ENCODE data around the gene XPC.

Gene XPC

DNA sequence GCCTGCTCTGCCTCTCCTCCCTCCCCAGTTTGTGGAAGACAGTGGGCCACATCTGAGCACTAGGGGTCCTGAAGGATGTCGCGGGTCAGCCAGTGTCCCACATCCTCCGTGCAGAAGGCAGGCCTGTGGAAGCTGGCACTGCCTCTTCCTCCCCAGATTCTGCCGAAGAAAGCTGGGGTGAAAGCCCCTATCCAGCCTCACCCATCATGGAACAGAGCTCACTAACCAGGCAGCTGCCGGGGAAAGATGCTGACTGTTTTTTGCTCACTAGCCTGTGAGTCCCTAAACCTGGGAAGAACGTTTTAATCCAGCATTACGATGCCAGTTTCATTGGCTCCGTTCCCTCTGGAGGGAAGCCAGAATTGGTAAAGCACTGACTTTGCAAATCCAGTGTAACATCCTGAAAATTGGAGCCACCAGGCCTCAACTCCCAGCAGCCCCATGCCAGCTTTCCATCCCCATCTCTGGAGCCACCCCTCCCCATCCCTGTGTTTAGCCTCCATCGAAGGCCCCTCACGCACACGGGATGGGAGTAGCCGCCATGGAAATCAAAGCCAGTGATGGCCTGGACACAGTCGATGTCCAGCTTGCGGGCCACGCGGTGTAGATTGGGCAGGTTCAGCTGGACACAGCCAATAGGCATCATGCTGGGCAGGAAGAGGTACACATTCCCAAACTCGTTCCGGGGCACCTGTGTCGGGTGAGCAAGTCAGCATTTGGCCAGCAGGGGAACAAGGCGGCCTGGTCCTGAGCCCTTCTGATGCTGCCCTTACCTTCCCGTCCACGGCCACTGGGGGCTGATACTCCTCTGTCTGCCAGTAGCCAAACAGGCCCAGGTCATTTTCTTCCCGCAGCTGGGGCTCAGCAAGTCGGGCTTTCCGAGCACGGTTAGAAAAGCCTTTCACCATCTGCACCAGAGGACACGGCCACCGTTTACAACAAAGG, 30.1 kb downstream of the XPC start:
- CTCF ChIA-PET, result no interaction called here
- POLR2A ChIA-PET, result interaction anchor here (0.8 kb wide), 1 partner anchor 30 kb away, joined by 3 read pairs; the partner anchor contains the start of genes LSM3 and XPC
- peak; percentile 61 for DNase-seq (ENCODE audit: extremely low spot score)
- TF ChIP-seq LEF1 (IDR thresholded peaks at IDR 0.05; ENCODE audit: borderline replicate concordance) (no peak), ELF4 (IDR thresholded peaks at IDR 0.05) (no peak), FOXK2 (IDR thresholded peaks at IDR 0.05) (no peak), SP1 (IDR thresholded peaks at IDR 0.05) (no peak), FOXA1 (IDR thresholded peaks at IDR 0.05) (no peak)

GRCh38 chr3:14147617-14148016, 30.8 kb downstream of the XPC start:
- DNase-seq (ENCODE audit: extremely low spot score), result no peak
- TF ChIP-seq FOXM1 (IDR thresholded peaks at IDR 0.05; ENCODE audit: borderline replicate concordance) (no peak), LEF1 (IDR thresholded peaks at IDR 0.05; ENCODE audit: borderline replicate concordance) (no peak), FOXK2 (IDR thresholded peaks at IDR 0.05) (no peak), CTBP1 (IDR thresholded peaks at IDR 0.05; ENCODE audit: borderline replicate concordance) (no peak), NFRKB (IDR thresholded peaks at IDR 0.05) (no peak), SUZ12 (IDR thresholded peaks at IDR 0.05) (no peak), ZNF384 (IDR thresholded peaks at IDR 0.05) (no peak)
- TF ChIP-seq, protein P1, sequence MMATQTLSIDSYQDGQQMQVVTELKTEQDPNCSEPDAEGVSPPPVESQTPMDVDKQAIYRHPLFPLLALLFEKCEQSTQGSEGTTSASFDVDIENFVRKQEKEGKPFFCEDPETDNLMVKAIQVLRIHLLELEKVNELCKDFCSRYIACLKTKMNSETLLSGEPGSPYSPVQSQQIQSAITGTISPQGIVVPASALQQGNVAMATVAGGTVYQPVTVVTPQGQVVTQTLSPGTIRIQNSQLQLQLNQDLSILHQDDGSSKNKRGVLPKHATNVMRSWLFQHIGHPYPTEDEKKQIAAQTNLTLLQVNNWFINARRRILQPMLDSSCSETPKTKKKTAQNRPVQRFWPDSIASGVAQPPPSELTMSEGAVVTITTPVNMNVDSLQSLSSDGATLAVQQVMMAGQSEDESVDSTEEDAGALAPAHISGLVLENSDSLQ (IDR thresholded peaks at IDR 0.05), result no peak
- POLR2A ChIA-PET, result interaction anchor here (1.8 kb wide), 1 partner anchor 31 kb away, joined by 4 read pairs; the partner anchor contains the start of genes LSM3 and XPC
- CTCF ChIA-PET, result no interaction called here

DNA sequence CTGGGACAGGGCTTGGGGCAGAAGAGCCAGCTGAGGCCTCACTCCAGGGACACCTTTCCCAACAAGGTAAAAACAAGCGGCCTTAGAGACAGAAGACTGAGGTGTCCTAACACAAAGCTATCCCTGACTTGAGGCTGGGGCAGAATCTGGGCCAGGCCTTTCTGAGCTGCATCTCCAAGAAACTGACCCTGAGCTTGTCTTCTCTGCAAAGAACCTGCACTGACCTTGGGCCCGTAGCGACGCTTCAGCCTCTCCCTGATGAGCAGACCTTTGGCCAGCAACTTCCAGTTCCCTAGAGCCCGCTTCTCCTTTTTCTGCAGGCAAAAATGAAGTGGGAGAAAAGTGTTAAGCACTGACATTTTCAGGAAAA, 31.4 kb downstream of the XPC start:
- DNase-seq (ENCODE audit: extremely low spot score), result no peak
- POLR2A ChIA-PET, result interaction anchor here (1.8 kb wide), 1 partner anchor 31 kb away, joined by 4 read pairs; the partner anchor contains the start of genes LSM3 and XPC
- TF ChIP-seq LEF1 (IDR thresholded peaks at IDR 0.05; ENCODE audit: borderline replicate concordance) (no peak), FOXM1 (IDR thresholded peaks at IDR 0.05; ENCODE audit: borderline replicate concordance) (no peak), TARDBP (IDR thresholded peaks at IDR 0.05) (no peak), ZNF384 (IDR thresholded peaks at IDR 0.05) (no peak), HDGF (IDR thresholded peaks at IDR 0.05; ENCODE audit: borderline replicate concordance) (no peak), NFRKB (IDR thresholded peaks at IDR 0.05) (no peak)

DNA sequence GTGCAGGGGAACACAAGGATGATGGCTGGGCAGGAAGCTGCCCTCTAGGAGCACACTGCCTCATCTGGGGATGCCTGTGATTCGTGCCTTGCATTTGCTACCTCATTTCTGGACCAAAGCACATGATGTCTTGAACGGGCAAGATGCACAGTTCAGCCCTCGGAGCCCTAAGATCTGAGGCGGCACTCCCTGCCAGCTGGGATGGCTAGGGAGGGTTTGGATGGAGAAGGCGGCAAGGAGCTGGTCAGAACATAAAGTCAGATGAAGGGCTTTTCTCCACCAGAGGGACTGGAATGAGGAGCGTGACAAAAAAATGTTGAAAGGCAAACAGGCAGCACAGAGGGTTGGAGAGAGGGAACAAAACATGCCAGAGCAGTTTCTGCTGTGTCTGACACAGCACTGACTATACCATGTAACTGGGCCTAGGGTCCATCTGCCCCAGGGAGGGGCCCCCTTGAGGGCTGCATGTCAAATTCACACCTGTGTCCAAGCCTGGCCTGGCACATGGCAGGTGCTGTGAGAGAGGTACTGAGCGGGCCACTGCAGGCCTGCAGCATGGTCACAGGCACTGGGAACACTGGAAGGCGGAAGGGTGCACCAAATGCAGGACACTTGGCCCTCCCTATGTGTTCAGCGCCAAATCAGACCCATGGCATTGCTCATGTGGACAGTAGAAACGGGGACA, 31.9 kb downstream of the XPC start:
- no peak for DNase-seq (ENCODE audit: extremely low spot score)
- TF ChIP-seq, protein P1 (IDR thresholded peaks at IDR 0.05), result no peak
- no peak for TF ChIP-seq FOXK2 (IDR thresholded peaks at IDR 0.05)
- no peak for TF ChIP-seq FOXM1 (IDR thresholded peaks at IDR 0.05; ENCODE audit: borderline replicate concordance)
- no peak for TF ChIP-seq BHLHE40 (IDR thresholded peaks at IDR 0.05; ENCODE audit: borderline replicate concordance)
- no peak for TF ChIP-seq ZNF384 (IDR thresholded peaks at IDR 0.05)
- TF ChIP-seq CTBP1 (IDR thresholded peaks at IDR 0.05; ENCODE audit: borderline replicate concordance), result no peak
- no peak for TF ChIP-seq ARNT (IDR thresholded peaks at IDR 0.05)
- TF ChIP-seq TARDBP (IDR thresholded peaks at IDR 0.05), result no peak
- TF ChIP-seq ELF4 (IDR thresholded peaks at IDR 0.05), result no peak
- TF ChIP-seq LEF1 (IDR thresholded peaks at IDR 0.05; ENCODE audit: borderline replicate concordance), result no peak
- no peak for TF ChIP-seq L3MBTL2 (conservative IDR thresholded peaks at IDR 0.05)
- no peak for TF ChIP-seq HDGF (IDR thresholded peaks at IDR 0.05; ENCODE audit: borderline replicate concordance)
- TF ChIP-seq SUZ12 (IDR thresholded peaks at IDR 0.05), result no peak
- no peak for TF ChIP-seq FOXA1 (IDR thresholded peaks at IDR 0.05)
- CTCF ChIA-PET, result interaction anchor here (0.6 to 1.6 kb wide), 2 partner anchors 70 to 250 kb away, joined by 4 to 6 read pairs; no protein-coding TSS in a partner anchor
- POLR2A ChIA-PET, result interaction anchor here (0.9 to 1.8 kb wide), 2 partner anchors 22 to 32 kb away, joined by 4 read pairs; partner anchors contain the start of genes CHCHD4, LSM3, TMEM43 and XPC

More for the DNA sequence above, 31.4 kb downstream of the XPC start:
- CTCF ChIA-PET, result interaction anchor here (1.6 kb wide), 1 partner anchor 251 kb away, joined by 6 read pairs; no protein-coding TSS in a partner anchor

- TF ChIP-seq FOXM1 (IDR thresholded peaks at IDR 0.05; ENCODE audit: borderline replicate concordance) (no peak), L3MBTL2 (conservative IDR thresholded peaks at IDR 0.05) (no peak), SP1 (IDR thresholded peaks at IDR 0.05) (no peak), ELF4 (IDR thresholded peaks at IDR 0.05) (no peak), HDGF (IDR thresholded peaks at IDR 0.05; ENCODE audit: borderline replicate concordance) (no peak), FOXA1 (IDR thresholded peaks at IDR 0.05) (no peak)
- ChIA-PET CTCF (interaction anchor here (0.6 to 1.6 kb wide), 2 partner anchors 70 to 249 kb away, joined by 4 to 6 read pairs; no protein-coding TSS in a partner anchor), POLR2A (interaction anchor here (0.9 to 1.8 kb wide), 2 partner anchors 21 to 33 kb away, joined by 4 read pairs; partner anchors contain the start of genes CHCHD4, LSM3, TMEM43 and XPC)
- no peak for DNase-seq (ENCODE audit: extremely low spot score)
Measured at GRCh38 chr3:14145670-14146380, 32.6 kb downstream of the XPC start.

- DNase-seq (ENCODE audit: extremely low spot score), result no peak
- POLR2A ChIA-PET, result interaction anchor here (0.9 kb wide), 1 partner anchor 33 kb away, joined by 5 read pairs; the partner anchor contains the start of genes LSM3 and XPC
- CTCF ChIA-PET, result interaction anchor here (0.7 to 1.6 kb wide), 2 partner anchors 249 to 692 kb away, joined by 4 to 6 read pairs; no protein-coding TSS in a partner anchor
- TF ChIP-seq ELF4 (IDR thresholded peaks at IDR 0.05) (no peak), BHLHE40 (IDR thresholded peaks at IDR 0.05; ENCODE audit: borderline replicate concordance) (no peak), FOXM1 (IDR thresholded peaks at IDR 0.05; ENCODE audit: borderline replicate concordance) (no peak), FOXK2 (IDR thresholded peaks at IDR 0.05) (no peak), SUZ12 (IDR thresholded peaks at IDR 0.05) (no peak), SP1 (IDR thresholded peaks at IDR 0.05) (no peak), L3MBTL2 (conservative IDR thresholded peaks at IDR 0.05) (no peak), HDGF (IDR thresholded peaks at IDR 0.05; ENCODE audit: borderline replicate concordance) (no peak)
Measured at GRCh38 chr3:14145236-14145635, 33.2 kb downstream of the XPC start.

All from HEK293T (cell line).